ENCODE measurements around the gene OR2T29. TPM values are rescaled to one million over a fixed set of nuclear protein-coding genes. Genes with fewer than 3 reads are reported as not detected.
"Not testable (repeated sequence)": the region's sequence is repeated elsewhere in the genome, so short reads cannot be mapped to it uniquely, and the experiment has no call there.

The OR2T29 gene
- total RNA-seq, 6 experiments from 2014 or later = not detected

DNA sequence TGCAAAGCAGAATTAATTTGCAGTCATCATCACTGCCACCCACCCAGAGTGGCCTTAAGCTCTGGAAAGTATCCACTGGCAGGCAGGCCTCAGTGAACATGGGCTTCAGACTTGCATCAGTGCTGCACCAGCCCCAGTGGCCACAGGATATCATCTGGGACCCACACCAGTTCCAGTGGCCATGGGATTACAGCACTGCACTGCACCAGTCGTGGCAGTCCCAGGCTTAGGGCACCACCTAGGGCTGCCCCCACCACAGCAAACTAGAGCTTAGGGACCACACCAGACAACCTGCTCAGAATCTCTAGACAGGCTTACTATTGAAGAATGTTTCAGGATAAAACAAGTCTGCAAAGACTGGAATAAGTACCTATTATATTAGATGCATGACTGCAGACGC is 15.2 kb downstream of the OR2T29 start:
- intact Hi-C loops (cut with DNase I); DNase-seq; ATAC-seq: not testable (repeated sequence)

DNA sequence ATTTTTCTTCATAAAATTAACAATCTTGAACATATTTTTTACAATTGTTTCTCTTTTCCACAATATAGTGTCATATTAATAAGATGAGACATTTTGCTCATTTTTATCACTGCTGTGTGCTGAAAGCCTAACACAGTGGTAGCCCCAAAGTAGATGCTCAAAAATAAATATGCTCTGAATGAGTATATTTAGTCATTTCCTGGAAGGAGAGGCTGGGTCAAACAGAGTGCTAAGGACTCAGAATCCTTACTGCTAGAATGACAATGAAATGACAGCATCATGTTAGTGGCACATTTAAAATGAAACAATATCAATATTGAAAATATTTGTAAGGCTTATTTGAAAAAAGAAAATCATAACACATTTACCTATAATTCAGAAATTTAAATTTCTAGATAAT is 25.1 kb downstream of the OR2T29 start:
- ATAC-seq; H3K27me3 ChIP-seq; H3K4me3 ChIP-seq; H3K27ac ChIP-seq; H3K4me1 ChIP-seq; DNase-seq; intact Hi-C loops (cut with DNase I); H3K36me3 ChIP-seq; H3K9me3 ChIP-seq: not testable (repeated sequence)

More for the DNA sequence above, 15.2 kb downstream of the OR2T29 start:
- not testable (repeated sequence) for H3K27ac ChIP-seq, H3K4me3 ChIP-seq, H3K36me3 ChIP-seq, H3K27me3 ChIP-seq, H3K4me1 ChIP-seq, H3K9me3 ChIP-seq
- WGBS (ENCODE audit: insufficient coverage, low coverage, low lambda C conversion rate, missing lambda C conversion rate) = no CpG with 5 or more reads among the region's 2 CpGs

DNA sequence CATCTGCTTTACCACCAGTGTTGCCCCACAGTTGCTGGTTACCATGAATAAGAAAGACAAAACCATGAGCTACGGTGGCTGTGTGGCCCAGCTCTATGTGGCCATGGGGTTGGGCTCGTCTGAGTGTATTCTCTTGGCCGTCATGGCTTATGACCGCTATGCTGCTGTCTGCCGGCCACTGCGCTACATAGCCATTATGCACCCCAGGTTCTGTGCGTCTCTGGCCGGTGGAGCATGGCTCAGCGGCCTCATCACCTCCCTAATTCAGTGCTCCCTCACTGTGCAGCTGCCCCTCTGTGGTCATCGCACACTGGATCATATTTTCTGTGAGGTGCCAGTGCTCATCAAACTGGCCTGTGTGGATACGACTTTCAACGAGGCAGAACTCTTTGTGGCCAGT is 40.7 kb downstream of the OR2T29 start:
- 66% methylated on average over 5 of the region's 12 CpGs for WGBS (ENCODE audit: insufficient coverage, low coverage, low lambda C conversion rate, missing lambda C conversion rate)
- intact Hi-C loops (cut with DNase I) = no loop called here
- TF ChIP-seq POLR2A (IDR thresholded peaks at IDR 0.05) = no peak
- no peak for TF ChIP-seq CTCF (IDR thresholded peaks at IDR 0.05)
- no peaks in the 10 kb centered on the region for H3K27me3 ChIP-seq
- H3K9me3 ChIP-seq = no peaks in the 10 kb centered on the region
- H3K4me3 ChIP-seq = no peak overlapping the region
- peak in 1 of 3 donors; percentile 15 for DNase-seq
- H3K36me3 ChIP-seq = no peaks in the 10 kb centered on the region
- no peak for ATAC-seq
- no peaks in the 10 kb centered on the region for H3K4me1 ChIP-seq
- no peak overlapping the region for H3K27ac ChIP-seq

DNA sequence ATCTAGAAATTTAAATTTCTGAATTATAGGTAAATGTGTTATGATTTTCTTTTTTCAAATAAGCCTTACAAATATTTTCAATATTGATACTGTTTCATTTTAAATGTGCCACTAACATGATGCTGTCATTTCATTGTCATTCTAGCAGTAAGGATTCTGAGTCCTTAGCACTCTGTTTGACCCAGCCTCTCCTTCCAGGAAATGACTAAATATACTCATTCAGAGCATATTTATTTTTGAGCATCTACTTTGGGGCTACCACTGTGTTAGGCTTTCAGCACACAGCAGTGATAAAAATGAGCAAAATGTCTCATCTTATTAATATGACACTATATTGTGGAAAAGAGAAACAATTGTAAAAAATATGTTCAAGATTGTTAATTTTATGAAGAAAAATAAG is 52.4 kb downstream of the OR2T29 start:
- intact Hi-C loops (cut with DNase I); H3K27me3 ChIP-seq; H3K4me1 ChIP-seq; DNase-seq; H3K36me3 ChIP-seq; ATAC-seq; H3K4me3 ChIP-seq; H3K27ac ChIP-seq; H3K9me3 ChIP-seq: not testable (repeated sequence)

DNA sequence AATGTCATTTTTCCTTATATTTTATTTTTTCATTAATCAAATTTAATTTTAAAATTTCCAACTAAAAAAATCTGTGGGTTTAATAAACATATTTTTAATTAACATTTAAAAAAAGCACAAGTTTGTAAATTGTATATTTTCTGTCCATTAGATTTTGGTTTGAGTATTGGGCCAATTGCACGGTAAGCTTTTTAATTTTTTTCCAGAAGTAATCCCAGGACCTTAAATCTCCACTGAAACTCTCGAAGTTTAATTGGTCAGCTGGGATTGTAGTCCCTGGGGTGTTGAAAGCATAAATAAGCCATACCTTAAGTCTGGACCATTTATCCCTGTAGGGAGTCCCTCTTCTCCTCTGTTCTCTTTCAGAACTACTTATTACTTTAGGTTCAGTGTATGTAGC is 54.8 kb downstream of the OR2T29 start, which contains the start of gene OR2G6:
Gene OR2G6 (plus strand): TSS at position 301 of the 400 bp plus-strand sequence. CDS start 13,574 bp downstream, outside the sequence.
- H3K9me3 ChIP-seq; H3K27me3 ChIP-seq; H3K4me1 ChIP-seq; H3K36me3 ChIP-seq; H3K27ac ChIP-seq; ATAC-seq; intact Hi-C loops (cut with DNase I); H3K4me3 ChIP-seq; DNase-seq: not testable (repeated sequence)
- no CpG with 5 or more reads among the region's 2 CpGs for WGBS (ENCODE audit: insufficient coverage, low coverage, low lambda C conversion rate, missing lambda C conversion rate)

Small RNA genes within 50 kb of the gene (small RNA-seq; reads per million reads assigned to genes)
- gene RF00019 = 0 reads per million in 2 experiments

Other genes with a start within 250 kb of the OR2T29 start
- gene OR2M7, start 238.2 kb downstream of the OR2T29 start, total RNA-seq = not detected
- gene OR14C36, start 214.0 kb downstream of the OR2T29 start, total RNA-seq = not detected
- gene OR2T4, start 201.1 kb downstream of the OR2T29 start, total RNA-seq = not detected
- not detected for gene OR2T6, start 187.0 kb downstream of the OR2T29 start, total RNA-seq
- not detected for gene OR2T1, start 159.7 kb downstream of the OR2T29 start, total RNA-seq
- gene OR2T2, start 117.1 kb downstream of the OR2T29 start, total RNA-seq = not detected
- not detected for gene OR2T3, start 89.4 kb downstream of the OR2T29 start, total RNA-seq
- not detected for gene OR2T5, start 74.2 kb downstream of the OR2T29 start, total RNA-seq
- not detected for gene OR2G6, start 54.7 kb downstream of the OR2T29 start, total RNA-seq
- gene OR2T34, start 12.0 kb upstream of the OR2T29 start, total RNA-seq = not detected
- gene OR2T10, start 34.9 kb upstream of the OR2T29 start, total RNA-seq = not detected
- not detected for gene OR2T11, start 72.3 kb upstream of the OR2T29 start, total RNA-seq
- gene OR2T35, start 82.5 kb upstream of the OR2T29 start, total RNA-seq = not detected
- gene OR2T27, start 92.8 kb upstream of the OR2T29 start, total RNA-seq = not detected
- gene OR14I1, start 140.0 kb upstream of the OR2T29 start, total RNA-seq = not detected
- gene LYPD8, start 193.0 kb upstream of the OR2T29 start, total RNA-seq = not detected

Data from right lobe of liver (tissue), 6 donors.